HepG2 (cell line): Measurements from ENCODE around the gene LRGUK. TPM values are rescaled to one million over a fixed set of nuclear protein-coding genes. Genes with fewer than 3 reads are reported as not detected.

Experiments used
- ATAC-seq: fragments of 200-7000 bp; cut with Tn5 transposase; 3 replicates; pipeline ENCODE4 v1.9.1; 2020; ENCODE audit warnings: mild to moderate bottlenecking, moderate library complexity
- BruUV-seq: library from RNA; stranded (reverse); fragments of 400-500 nt; replicated peaks from 2 replicates; lab custom pipeline; 2021; lab: Mats Ljungman, UMichigan
- CTCF ChIA-PET: fragments of 300-600 bp; formaldehyde crosslinking; extraction: SDS; loops from one replicate; lab custom pipeline; 2021; ENCODE audit warnings: low total read pairs, inconsistent platforms, low intra/inter-chr PET ratio; lab: Yijun Ruan, JAX
- POLR2A ChIA-PET: fragments of 350-600 bp; sonication (Branson Sonifier 250); formaldehyde crosslinking; loops from one replicate; lab custom pipeline; 2020; ENCODE audit warnings: antibody characterized with exemption, inconsistent platforms; lab: Yijun Ruan, JAX
- DNase-seq: peaks from one replicate; pipeline ENCODE4 v3.0.0-alpha.2; 2015; ENCODE audit warnings: low spot score
- FAIRE-seq: peaks from 3 replicates; lab custom pipeline; 2011; peaks lifted over from hg19 to GRCh38; lab: Jason Lieb, UNC
- H2AFZ ChIP-seq: one replicate; pipeline ENCODE4 v1.6.1; 2011; ENCODE audit warnings: low read length, inconsistent platforms
- H3K27ac ChIP-seq: fragments of 300-600 bp; 3 replicates; pipeline ENCODE4 v1.8.0; 2011; ENCODE audit warnings: mixed run types, mild to moderate bottlenecking, mixed read lengths, low read length, inconsistent platforms; ENCODE audit not compliant: insufficient read depth; ENCODE audit errors: extremely low read length
- H3K27me3 ChIP-seq, 2 experiments: fragments of 200-600 bp in 1 of 2; 2 replicates in 1 of 2; 3 replicates in 1 of 2; pipeline versions ENCODE4 v1.6.0 to v1.8.0; 2011; ENCODE audit warnings: low read length in 2 of 2, mild to moderate bottlenecking in 2 of 2, moderate library complexity in 2 of 2, inconsistent platforms in 1 of 2; ENCODE audit not compliant: insufficient read depth in 2 of 2, control insufficient read depth in 1 of 2
- H3K36me3 ChIP-seq, 2 experiments: fragments of 200-600 bp in 1 of 2; replicated peaks in 1 of 2; 2 replicates in 1 of 2; 3 replicates in 1 of 2; pipeline versions ENCODE4 v1.5.1 to v1.8.0; 2011; ENCODE audit warnings: low read length in 2 of 2, inconsistent platforms in 1 of 2; ENCODE audit not compliant: insufficient read depth in 2 of 2, control insufficient read depth in 1 of 2
- H3K4me1 ChIP-seq: 2 replicates; pipeline ENCODE4 v1.5.1; 2012; ENCODE audit warnings: low read length, inconsistent platforms; ENCODE audit not compliant: insufficient read depth
- H3K4me2 ChIP-seq: 2 replicates; pipeline ENCODE4 v1.6.0; 2011; ENCODE audit warnings: low read depth, low read length, inconsistent platforms
- H3K4me3 ChIP-seq, 3 experiments: fragments of 200-600 bp in 1 of 3; sonication (generic), shearing (Covaris generic) in 1 of 3; replicated peaks in 1 of 3; 2 replicates each; pipeline ENCODE4 v1.5.1; 2011 to 2016; ENCODE audit warnings: low read length in 3 of 3, inconsistent platforms in 2 of 3, low read depth in 2 of 3, mild to moderate bottlenecking in 2 of 3, control low read depth in 1 of 3, mixed read lengths in 1 of 3; ENCODE audit not compliant: insufficient read depth in 1 of 3
- H3K79me2 ChIP-seq: one replicate; pipeline ENCODE4 v1.6.1; 2011; ENCODE audit warnings: low read length, inconsistent platforms; ENCODE audit not compliant: insufficient read depth
- H3K9ac ChIP-seq: 2 replicates; pipeline ENCODE4 v1.6.0; 2011; ENCODE audit warnings: mild to moderate bottlenecking, low read depth, low read length, inconsistent platforms; ENCODE audit not compliant: insufficient read depth
- H3K9me3 ChIP-seq: 2 replicates; pipeline ENCODE4 v1.5.1; 2012; ENCODE audit warnings: mild to moderate bottlenecking, low read length
- H4K20me1 ChIP-seq: 2 replicates; pipeline ENCODE4 v1.6.0; 2011; ENCODE audit warnings: inconsistent platforms, mild to moderate bottlenecking, low read length, moderate library complexity; ENCODE audit not compliant: insufficient read depth
- ARID5B ChIP-seq: IDR thresholded peaks from 2 replicates; pipeline ENCODE4 v1.4.0; 2020; ENCODE audit warnings: mild to moderate bottlenecking, missing genetic modification reagents
- CCAR2 ChIP-seq: fragments of 200-400 bp; formaldehyde crosslinking; optimal IDR thresholded peaks from 2 replicates; pipeline ENCODE3; 2018; ENCODE audit warnings: low read depth, mild to moderate bottlenecking, low read length, moderate library complexity
- DDIT3 ChIP-seq: sonication (generic); formaldehyde crosslinking; IDR thresholded peaks from 2 replicates; pipeline ENCODE4 v1.4.0; 2020; ENCODE audit warnings: mild to moderate bottlenecking, missing genetic modification reagents
- FOSL1 ChIP-seq: sonication (generic); formaldehyde crosslinking; IDR thresholded peaks from 2 replicates; pipeline ENCODE4 v1.9.0; 2021; ENCODE audit warnings: missing genetic modification reagents, borderline replicate concordance
- HDAC6 ChIP-seq: fragments of 200-600 bp; sonication (generic); IDR thresholded peaks from 2 replicates; pipeline ENCODE4 v1.7.0; 2017; ENCODE audit warnings: mild to moderate bottlenecking, antibody characterized with exemption, low read length, low read depth
- KDM5A ChIP-seq: fragments of 200-600 bp; sonication (generic); IDR thresholded peaks from 2 replicates; pipeline ENCODE4 v1.7.0; 2018; ENCODE audit warnings: antibody characterized with exemption, mild to moderate bottlenecking, low read length, borderline replicate concordance
- NFAT5 ChIP-seq: sonication (generic); formaldehyde crosslinking; IDR thresholded peaks from 2 replicates; pipeline ENCODE4 v1.4.0; 2020; ENCODE audit warnings: missing genetic modification reagents
- NFIC ChIP-seq: IDR thresholded peaks from 2 replicates; pipeline ENCODE4 v1.6.1; 2012; ENCODE audit warnings: mild to moderate bottlenecking, low read length, inconsistent platforms
- PAWR ChIP-seq: sonication (generic); formaldehyde crosslinking; IDR thresholded peaks from 2 replicates; pipeline ENCODE4 v1.4.0; 2020; ENCODE audit warnings: missing genetic modification reagents, mild to moderate bottlenecking, borderline replicate concordance
- RORA ChIP-seq: sonication (generic); formaldehyde crosslinking; IDR thresholded peaks from 2 replicates; pipeline ENCODE4 v1.5.0; 2020; ENCODE audit warnings: mild to moderate bottlenecking, missing genetic modification reagents, moderate library complexity
- TBX3 ChIP-seq: fragments of 450-650 bp; IDR thresholded peaks from 2 replicates; pipeline ENCODE4 v1.6.1; 2017; ENCODE audit warnings: antibody characterized with exemption, mild to moderate bottlenecking, inconsistent platforms, borderline replicate concordance
- TFDP1 ChIP-seq: IDR thresholded peaks from 2 replicates; pipeline ENCODE4 v1.6.1; 2016; ENCODE audit warnings: missing compliant biosample characterization, missing genetic modification reagents, borderline replicate concordance
- ZNF496 ChIP-seq: sonication (generic); formaldehyde crosslinking; IDR thresholded peaks from 2 replicates; pipeline ENCODE4 v1.8.1; 2023; ENCODE audit warnings: mild to moderate bottlenecking, moderate library complexity, missing genetic modification reagents; ENCODE audit not compliant: insufficient replicate concordance
- ZNF510 ChIP-seq: sonication (generic); formaldehyde crosslinking; IDR thresholded peaks from 2 replicates; pipeline ENCODE4 v1.4.0; 2020; ENCODE audit warnings: low read depth, mild to moderate bottlenecking, missing genetic modification reagents
- ZNF782 ChIP-seq: sonication (generic); formaldehyde crosslinking; IDR thresholded peaks from 2 replicates; pipeline ENCODE4 v1.4.0; 2020; ENCODE audit warnings: missing genetic modification reagents, mild to moderate bottlenecking, borderline replicate concordance
- WGBS: methylation state at CpG from one replicate; pipeline ENCODE4 v1.1.6; 2017; ENCODE audit warnings: low lambda C conversion rate; 5-methylcytosine and 5-hydroxymethylcytosine counted together
- in situ Hi-C: cut with HindIII; loops from 2 replicates; pipeline ENCODE4 v1.10.0; 2017; ENCODE audit warnings: low pct_unique_long_range_greater_than_20kb; ENCODE audit not compliant: extremely low pct_ligation_motif_present
- intact Hi-C: fragments of 100-400 bp; cut with micrococcal nuclease; formaldehyde crosslinking; loops from one replicate; pipeline ENCODE4 v1.10.0; 2022; ENCODE audit not compliant: unreplicated experiment
- polyA plus RNA-seq, 8 experiments: library from polyadenylated mRNA; depleted of rRNA in 3 of 8; stranded (reverse) in 7 of 8; unstranded in 1 of 8; fragments of >200 nt; fragmentation: Illumina TruSeq in 4 of 8; extraction: Trizol in 4 of 8; gene quantifications; 2 replicates each; pipeline versions ENCODE4 v1.2.1 to v1.2.3, GENCODE V29; 2011 to 2016; ENCODE audit warnings: low read depth in 4 of 8, missing spikeins in 1 of 8, mixed read lengths in 1 of 8; ENCODE audit not compliant: insufficient read depth in 1 of 8
- total RNA-seq, 5 experiments: library from RNA; depleted of rRNA; stranded (reverse); fragments of >200 nt; fragmentation: Illumina TruSeq; extraction: Trizol; gene quantifications; 2 replicates each; pipeline ENCODE4 v1.2.3, GENCODE V29; 2016; ENCODE audit warnings: low read depth in 1 of 5

LRGUK gene
- total and polyA plus RNA-seq, 2 of the 13 experiments (the other 11 are each of a cell fraction or from before 2014, with no cell fraction given): 0.18 to 0.20 TPM

GRCh38 chr7:134289423-134289822 is 162.3 kb downstream of the LRGUK start:
- no TSS peak for BruUV-seq
- in situ Hi-C loops (no loop called here), intact Hi-C loops (no loop called here)
- H3K9ac ChIP-seq: no peak overlapping the region
- POLR2A ChIA-PET: no interaction called here
- DNase-seq (no peak), FAIRE-seq (no peak), ATAC-seq (no peak)
- no peaks in the 10 kb centered on the region for H3K9me3 ChIP-seq
- H3K36me3 ChIP-seq: peaks cover 2 to 5% of the 10 kb centered on the region in 2 experiments; a peak in 3 of 5 replicates
- CTCF ChIA-PET: no interaction called here
- H3K4me3 ChIP-seq: no peak overlapping the region
- H3K27ac ChIP-seq: no peak overlapping the region
- H3K27me3 ChIP-seq: no peaks in the 10 kb centered on the region
- 97% methylated on average over 7 of the region's 7 CpGs for WGBS
- no peak overlapping the region for H2AFZ ChIP-seq
- no peaks in the 10 kb centered on the region for H3K79me2 ChIP-seq
- H4K20me1 ChIP-seq: no peaks in the 10 kb centered on the region
- peaks cover 19% of the 10 kb centered on the region for H3K4me1 ChIP-seq
- no peak overlapping the region for H3K4me2 ChIP-seq
- TF ChIP-seq CCAR2 (no peak), PAWR (CRISPR knock-in tag) (no peak), RORA (CRISPR knock-in tag) (no peak), HDAC6 (no peak), KDM5A (no peak), ZNF782 (no peak), NFAT5 (CRISPR knock-in tag) (no peak), ARID5B (CRISPR knock-in tag) (no peak), DDIT3 (no peak), TFDP1 (CRISPR knock-in tag) (no peak), ZNF510 (CRISPR knock-in tag) (no peak), ZNF496 (no peak), TBX3 (no peak), FOSL1 (CRISPR knock-in tag) (no peak), NFIC (no peak)
